GM10266 (cell line): ENCODE measurements around the gene RHOT2.

Experiments used
- DNase-seq: peaks from one replicate; pipeline ENCODE4 v3.0.0; 2012; ENCODE audit errors: extremely low spot score
- TF ChIP-seq, protein P1 (sequence below): IDR thresholded peaks from 2 replicates; pipeline ENCODE4 v1.5.1; 2012; ENCODE audit warnings: mild to moderate bottlenecking, low read depth; ENCODE audit not compliant: control insufficient read depth, insufficient read depth; ENCODE audit errors: missing control alignments

RHOT2 gene

DNA sequence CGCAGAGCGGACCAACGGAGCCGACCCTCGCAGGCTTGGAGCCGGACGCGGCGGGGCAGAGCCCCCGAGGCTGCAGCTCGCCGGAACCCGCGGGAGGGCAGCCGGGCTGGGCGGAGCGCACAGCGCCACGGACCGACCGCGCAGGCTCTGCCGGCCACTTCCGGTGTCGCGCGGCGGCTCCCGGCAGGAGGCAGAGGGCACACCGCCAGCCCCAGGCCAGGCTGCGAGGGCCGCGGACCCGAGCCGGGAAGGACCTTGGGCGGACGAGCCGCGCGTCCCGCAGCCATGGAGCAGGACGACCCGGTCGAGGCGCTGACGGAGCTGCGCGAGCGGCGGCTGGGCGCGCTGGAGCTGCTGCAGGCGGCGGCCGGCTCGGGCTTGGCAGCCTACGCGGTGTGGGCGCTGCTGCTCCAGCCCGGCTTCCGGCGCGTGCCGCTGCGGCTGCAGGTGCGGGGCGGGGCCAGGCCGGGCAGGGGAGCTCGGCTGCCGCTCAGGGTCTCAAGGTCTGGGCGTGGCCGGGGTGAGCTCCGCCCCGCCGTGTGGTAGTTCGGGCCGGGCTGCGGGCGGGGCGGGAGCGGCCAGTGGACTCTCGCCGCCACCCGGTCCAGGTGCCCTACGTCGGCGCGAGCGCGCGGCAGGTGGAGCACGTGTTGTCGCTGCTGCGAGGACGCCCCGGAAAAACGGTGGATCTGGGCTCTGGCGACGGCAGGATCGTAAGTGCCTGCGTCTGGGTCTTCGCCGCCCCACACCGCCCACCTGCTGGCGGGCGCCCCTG lies 53.2 kb downstream of the RHOT2 start, which contains the start of gene ANTKMT:
ANTKMT (plus strand) TSS at position 157 of the 775 bp plus-strand sequence; CDS start at position 286, 129 bp downstream.
- peak; percentile 96 for DNase-seq
- TF ChIP-seq, protein P1, sequence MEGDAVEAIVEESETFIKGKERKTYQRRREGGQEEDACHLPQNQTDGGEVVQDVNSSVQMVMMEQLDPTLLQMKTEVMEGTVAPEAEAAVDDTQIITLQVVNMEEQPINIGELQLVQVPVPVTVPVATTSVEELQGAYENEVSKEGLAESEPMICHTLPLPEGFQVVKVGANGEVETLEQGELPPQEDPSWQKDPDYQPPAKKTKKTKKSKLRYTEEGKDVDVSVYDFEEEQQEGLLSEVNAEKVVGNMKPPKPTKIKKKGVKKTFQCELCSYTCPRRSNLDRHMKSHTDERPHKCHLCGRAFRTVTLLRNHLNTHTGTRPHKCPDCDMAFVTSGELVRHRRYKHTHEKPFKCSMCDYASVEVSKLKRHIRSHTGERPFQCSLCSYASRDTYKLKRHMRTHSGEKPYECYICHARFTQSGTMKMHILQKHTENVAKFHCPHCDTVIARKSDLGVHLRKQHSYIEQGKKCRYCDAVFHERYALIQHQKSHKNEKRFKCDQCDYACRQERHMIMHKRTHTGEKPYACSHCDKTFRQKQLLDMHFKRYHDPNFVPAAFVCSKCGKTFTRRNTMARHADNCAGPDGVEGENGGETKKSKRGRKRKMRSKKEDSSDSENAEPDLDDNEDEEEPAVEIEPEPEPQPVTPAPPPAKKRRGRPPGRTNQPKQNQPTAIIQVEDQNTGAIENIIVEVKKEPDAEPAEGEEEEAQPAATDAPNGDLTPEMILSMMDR, result peak; percentile 5

DNA sequence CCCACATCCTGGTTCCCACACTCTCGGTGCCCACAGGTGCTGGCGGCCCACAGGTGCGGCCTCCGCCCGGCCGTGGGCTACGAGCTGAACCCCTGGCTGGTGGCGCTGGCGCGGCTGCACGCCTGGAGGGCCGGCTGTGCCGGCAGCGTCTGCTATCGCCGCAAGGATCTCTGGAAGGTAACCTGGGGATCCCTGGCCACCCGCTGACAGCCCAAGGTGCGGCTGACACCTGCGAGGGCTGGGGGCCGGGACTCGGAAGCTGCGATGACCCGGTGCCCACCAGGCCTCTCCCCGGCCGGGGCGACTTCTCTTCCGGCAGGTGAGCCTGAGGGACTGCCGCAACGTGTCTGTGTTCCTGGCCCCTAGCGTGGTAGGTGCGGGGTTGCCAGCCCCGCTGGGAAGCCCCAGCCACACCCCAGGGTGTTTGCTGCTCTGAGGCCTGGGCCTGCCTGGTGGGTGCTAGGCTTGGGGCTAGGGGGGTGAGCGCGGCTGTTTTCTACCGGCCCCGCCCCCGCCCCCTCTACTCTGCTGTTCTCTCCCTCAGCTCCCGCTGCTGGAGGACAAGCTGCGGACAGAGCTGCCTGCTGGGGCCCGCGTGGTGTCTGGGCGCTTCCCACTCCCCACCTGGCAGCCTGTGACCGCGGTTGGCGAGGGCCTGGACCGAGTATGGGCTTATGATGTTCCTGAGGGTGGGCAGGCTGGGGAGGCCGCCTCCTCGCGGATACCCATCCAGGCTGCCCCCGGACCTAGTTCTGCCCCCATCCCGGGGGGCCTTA lies 54.0 kb downstream of the RHOT2 start:
- DNase-seq, result no peak
- TF ChIP-seq, protein P1, result no peak

DNA sequence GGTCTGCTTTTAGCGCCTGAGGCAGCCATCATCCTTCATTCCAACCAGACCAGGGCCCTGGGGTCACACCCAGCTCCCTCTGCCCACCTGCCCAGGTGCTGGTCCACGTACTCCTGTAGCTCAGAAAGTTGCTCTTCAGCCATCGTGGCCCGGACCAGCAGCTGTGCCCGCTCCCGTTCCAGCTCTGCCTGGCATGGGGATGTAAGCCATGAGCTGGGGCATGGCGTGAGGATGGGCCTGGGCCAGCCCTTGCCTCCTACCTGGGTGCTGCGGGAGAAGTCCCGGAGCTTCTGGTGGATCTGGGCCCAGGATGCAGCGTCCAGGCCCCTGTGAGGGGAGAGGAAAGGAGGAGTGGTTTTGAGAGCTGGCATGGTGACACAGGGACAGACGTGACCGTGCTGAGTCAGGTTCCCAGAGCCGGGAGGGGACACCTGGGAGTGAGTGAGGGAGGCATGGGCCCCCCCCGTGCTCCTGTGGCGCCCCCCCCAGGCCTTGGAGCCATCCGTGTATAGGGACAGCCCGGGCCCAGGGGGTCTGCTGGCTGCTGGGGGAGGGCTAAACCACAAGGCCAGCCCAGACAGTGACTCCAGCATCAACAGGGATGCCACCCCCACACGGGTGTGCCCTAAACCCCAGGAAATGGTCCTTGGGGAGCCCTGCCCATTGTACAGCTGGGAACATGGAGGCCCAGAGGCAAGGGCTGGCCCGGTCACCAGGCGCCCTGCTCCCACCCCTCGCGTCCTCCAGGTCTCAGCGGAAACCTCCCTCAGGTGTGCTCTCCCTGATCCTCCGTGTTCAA lies 55.1 kb downstream of the RHOT2 start:
- TF ChIP-seq, protein P1, result no peak
- no peak for DNase-seq

DNA sequence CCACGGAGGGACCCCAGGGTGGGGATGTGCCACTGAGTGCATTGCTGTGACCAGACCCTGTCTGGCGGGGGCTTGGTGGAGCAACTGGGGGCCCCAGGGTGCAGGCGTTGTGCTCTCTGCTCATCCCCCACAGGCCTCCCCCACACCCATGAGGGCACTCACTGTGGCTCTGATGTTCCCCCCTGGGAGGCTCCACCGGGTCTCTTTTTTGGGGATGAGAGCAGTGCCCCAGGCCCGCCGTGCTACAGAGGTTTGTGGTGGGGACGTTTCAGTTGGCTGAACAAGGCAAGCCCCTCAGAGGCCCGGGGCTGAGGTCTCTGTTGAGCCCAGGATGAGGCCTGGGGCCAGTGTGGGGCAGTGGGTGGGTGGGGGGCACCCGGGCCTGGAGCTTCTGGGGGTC lies 55.8 kb downstream of the RHOT2 start:
- DNase-seq, result no peak
- TF ChIP-seq, protein P1, result no peak
